NCI-H1105 treated with DMSO at 0.1 percent for 48 hours (cell line): ENCODE results near the gene PGF.
A peak's percentile ranks its signal among the peaks of the same experiment; 100 is the strongest.

ENCODE experiments used
- DNase-seq: peaks from one replicate; lab custom pipeline; 2025; lab: John Stamatoyannopoulos, UW

The PGF gene

DNA sequence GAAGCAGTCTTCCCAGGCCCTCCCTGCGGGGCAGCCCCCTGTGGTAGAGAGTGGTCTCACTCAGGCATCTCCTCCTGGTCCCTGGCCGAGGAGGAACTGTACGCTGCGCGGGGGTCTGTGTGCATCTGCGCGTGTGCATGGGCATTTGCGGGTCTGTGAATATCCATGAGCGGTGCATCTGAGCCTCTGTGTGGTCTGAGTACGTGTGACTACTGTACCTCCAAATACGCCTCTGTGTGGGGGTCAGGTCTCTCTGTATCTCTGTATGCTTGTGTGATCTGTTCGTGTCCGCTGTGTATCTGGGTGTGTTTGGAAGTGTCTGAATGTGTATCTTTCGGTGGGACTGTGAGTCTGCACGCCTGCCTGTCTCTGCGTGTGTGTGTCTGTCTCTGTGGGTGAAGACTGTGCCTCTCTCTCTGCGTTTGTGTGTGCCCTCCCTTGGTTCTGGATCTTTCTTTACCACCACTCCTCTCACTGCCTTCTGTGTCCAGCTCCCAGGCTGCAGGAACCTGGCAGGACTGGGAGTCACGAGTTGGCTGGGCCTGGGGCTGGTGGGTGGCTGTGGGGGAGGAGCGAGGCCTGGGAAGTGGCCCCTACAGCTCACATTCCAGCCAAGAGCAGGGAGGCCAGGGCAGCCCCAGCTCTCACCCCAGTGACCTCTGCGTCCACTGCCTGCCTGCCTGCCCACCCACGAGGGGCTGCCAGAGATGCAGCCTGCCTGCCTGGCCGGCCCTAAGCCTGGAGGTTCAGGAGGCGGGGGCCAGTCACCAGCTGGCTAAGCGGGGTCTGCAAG lies 1.1 kb upstream of the PGF start:
- DNase-seq: no peak

- no peak for DNase-seq
Observed at GRCh38 chr14:74956027-74956279, 556 bp upstream of the PGF start.

GRCh38 chr14:74954947-74955228 lies 509 bp downstream of the PGF start:
- no peak for DNase-seq

DNA sequence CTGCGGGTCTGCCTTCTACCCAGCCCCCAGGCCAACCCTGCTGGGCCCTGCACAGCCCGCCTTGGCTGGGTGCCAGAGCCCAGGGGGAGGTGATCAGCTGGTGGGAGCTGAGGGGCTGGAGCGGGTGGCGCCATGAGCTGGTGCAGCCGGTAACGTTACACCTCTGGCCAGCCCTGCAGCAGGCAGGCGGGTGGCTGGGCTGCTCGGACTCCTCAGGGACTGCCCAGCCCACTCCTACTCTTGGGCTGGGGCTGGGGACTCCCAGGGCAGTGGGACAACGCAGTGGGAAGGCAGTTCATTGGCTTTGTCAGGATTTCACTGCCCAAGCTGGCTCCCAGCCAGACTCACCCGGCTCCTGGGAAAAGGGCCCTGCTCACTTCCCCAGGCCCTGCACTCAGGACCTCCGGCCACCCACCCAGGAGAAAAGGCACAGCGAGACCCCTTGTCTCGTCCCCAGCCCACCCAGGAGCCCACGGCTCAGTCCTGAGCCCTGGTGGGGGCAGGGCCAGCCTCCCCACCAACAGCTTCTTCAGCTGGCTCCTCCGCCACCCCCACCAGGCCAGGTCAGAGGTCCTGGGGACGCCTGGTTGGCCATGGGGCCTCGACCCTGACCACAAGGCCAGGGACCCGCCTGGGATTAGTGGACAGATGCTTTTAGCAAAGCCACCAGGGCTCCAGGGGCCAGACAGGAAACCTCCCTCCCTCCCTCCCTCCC lies 1.0 kb downstream of the PGF start:
- peak; percentile 85 for DNase-seq

DNA sequence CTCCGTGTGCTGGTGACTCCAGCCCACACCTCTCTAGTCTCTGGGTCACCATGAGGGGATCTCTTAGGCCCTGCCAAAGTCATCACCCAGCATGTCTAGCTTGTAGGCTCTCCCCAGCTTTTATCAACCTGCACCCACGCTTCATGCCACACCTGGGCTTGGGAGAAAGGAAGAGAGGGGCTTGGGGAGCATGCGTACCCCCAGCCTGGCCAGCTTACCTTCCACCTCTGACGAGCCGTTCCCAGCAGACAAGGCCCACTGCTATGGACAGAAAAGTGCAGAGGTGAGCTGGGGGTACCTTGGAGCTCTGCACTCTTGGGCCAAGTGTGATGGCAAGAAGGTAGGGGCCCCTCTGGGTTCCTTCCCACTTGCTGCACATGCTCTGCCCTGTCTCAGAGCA lies 1.7 kb downstream of the PGF start:
- no peak for DNase-seq

DNA sequence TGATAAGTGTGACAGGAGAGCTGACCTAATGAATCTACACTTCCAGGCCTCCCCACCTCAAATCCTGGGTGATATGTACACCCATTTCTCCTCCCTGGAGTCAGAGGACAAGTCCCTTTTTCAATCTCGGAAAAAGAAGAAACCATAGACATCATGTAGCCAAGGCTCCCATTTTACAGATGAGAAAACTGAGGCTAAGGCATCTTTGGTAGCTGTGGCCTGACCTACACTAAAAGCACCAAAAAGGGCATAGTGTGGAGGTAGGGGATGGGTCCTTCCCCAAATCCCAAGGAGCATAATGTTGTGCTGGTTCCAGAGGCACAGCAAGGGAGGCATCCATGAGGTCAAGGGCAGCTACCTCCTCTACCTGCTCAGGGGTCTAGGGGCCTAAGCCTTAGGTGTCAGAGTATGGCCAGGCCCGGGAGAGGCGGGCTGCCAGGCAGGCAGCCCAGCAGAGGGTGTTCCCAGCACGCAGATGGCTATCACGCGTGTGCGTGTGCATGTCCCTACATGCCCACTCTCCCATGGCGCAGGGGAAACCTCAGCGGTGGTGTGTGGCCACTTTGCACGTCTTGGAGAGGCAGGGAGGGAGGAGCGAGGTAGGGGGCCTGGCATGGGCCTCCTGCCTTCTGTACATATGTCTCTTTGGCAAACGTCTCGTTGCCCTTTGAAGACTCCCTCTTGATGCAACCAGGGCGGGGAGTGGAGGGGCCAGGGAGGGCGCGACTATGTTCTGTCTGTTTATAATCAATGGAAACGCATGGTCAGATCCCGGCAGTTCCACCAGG lies 2.5 kb downstream of the PGF start:
- peak; percentile 23 for DNase-seq

DNA sequence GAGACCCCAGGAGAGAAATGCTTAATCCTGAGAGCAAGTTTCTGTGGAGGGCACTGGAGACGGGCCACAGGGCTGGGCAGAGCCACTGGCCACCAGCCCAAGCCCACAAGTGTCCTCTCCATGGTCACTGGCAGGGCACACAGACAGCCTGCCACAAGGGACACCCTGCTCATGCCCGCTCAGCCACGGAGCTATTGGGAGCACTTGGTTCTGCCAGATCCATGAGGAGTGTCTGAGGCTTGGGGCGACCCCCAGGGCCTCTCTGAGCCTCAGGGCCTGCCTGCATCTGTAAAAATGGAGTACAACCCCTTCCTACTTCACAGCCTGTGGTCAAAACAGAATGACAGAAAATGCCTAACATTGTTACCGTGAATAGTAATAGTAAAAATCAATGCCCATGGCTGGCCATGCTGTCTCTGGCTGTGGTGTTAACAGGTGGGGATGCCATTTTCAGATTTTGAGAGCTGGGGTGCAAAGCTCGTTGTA lies 3.2 kb downstream of the PGF start:
- no peak for DNase-seq

DNA sequence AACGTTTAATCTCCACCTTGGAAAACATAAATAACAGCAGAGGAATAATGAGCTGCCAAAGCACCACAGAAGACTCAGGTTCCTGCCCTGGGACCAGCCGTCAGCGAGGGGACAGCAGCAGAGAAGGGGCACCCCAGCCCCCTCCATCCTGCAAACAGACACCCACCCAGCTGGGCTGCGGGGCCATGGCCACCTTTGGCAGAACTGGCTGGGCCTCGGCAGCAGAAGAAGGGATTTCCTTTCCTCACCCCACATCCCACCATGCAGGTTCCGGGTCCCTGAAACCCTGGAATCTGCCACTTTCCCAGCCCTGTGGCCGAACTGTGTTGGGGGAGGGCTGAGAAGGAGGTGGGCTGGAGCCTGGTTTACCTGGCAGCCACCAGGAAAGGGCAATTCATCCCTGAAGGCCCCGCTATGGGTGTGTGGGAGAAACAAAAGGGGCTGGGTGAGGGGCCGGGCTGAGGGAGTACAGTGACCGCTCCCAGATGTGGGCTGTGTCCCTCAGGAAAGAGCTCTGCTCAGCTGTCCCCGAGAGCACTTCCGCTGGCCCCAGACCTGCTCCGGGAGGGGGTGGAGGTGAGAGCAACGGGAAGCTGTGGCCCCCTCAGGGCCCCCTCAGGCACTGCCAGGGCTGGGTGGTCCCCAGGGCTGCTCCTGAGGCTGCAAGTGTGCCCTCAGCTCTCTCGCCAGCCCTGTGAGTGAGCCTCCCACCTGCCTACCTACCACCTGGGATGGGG lies 3.8 kb downstream of the PGF start:
- no peak for DNase-seq

GRCh38 chr14:74950795-74951442 lies 4.5 kb downstream of the PGF start:
- no peak for DNase-seq

- no peak for DNase-seq
Observed at GRCh38 chr14:74949859-74950573, 5.4 kb downstream of the PGF start.

DNA sequence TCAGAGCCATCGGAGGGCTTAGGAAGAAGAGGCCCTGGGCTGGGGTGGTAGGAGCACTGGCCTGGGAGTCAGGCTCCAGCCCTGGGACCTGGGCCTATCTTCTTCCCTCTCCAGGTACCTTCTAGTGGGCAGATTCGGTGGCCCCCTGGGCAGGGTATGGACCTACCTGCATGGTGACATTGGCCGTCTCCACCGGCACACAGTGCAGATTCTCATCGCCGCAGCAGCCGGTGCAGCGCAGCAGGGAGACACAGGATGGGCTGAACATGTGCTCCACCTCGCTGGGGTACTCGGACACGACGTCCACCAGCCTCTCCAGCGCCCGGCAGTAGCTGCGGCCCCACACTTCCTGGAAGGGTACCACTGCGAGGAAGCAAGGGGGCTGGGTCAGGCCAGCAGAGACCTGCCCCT lies 6.2 kb downstream of the PGF start:
- no peak for DNase-seq

GRCh38 chr14:74948228-74949175 lies 6.9 kb downstream of the PGF start:
- no peak for DNase-seq

DNA sequence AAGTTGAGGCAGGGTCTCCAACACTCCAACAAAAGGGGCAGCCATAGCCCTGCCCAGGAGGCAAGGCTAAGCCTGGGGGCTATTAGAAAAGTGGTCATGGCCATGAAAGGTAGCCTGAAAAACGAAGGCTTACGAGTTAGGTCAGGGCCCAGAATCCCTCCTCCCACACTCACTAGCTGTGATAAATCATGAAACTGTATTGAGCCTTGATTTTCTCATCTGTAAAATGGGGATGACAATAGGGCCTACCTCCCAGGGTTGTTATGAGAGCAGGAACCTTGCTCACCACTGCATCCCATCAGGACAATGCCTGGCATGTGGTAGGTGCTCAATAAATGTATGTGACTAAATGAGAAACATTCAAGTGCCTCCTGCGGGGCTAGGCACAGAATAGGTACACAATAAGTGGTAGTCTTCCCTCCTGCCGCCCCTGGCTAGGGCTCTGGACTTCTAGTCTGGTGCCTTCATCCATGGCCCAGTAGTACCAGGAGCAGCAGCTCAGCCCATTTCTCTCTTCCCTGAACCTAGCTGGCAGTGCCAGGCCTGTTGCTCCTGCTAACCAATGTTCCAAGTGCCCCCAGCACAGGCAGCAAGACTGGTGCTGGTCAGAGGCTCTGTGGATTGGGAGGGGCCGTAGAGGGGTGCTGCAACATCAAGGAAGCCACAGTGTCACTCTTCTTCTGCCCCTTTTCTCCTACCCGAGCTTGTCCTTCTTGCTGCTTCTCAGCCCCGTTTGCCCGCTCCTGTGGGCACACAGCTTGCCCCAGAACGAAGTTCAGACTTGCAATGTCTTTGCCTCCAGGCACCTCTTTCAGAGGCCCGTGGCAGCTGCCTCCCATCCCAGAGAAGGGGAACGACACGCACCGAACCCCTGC lies 7.8 kb downstream of the PGF start:
- no peak for DNase-seq

- no peak for DNase-seq
Observed at GRCh38 chr14:74946659-74947281, 8.6 kb downstream of the PGF start.

- DNase-seq: peak; percentile 57
Observed at GRCh38 chr14:74945852-74946658, 9.3 kb downstream of the PGF start.

GRCh38 chr14:74945261-74945851 lies 10.0 kb downstream of the PGF start:
- DNase-seq: peak; percentile 3

DNA sequence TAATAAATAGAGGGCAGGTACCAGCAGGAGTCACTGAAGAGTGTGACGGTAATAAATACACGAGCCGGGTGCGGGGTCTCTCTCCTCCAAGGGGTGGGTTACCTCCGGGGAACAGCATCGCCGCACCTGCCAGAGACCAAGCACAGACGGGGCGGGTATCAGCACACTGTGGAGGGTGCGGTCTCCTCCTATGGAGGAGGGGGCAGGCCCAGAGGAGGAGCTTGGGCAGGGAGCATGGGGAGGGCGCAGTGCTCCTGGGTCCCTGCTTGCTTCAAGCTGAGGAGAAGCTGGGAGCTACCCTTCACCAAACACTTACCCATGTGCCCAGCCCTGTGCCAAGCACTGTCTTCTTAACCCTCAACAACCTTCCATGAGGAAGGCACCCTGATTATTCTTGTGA lies 12.8 kb downstream of the PGF start:
- no peak for DNase-seq
